GM23338 (cell line): ENCODE measurements around the gene BROX. TPM values are rescaled to one million over a fixed set of nuclear protein-coding genes. Genes with fewer than 3 reads are reported as not detected.

Experiments
- polyA plus RNA-seq: library from polyadenylated mRNA; unstranded; fragments of >200 nt; fragmentation: Nextera tagmentation; extraction: Ambion mirVana; gene quantifications from 2 replicates; pipeline ENCODE4 v1.2.1, GENCODE V29; 2016
- total RNA-seq: library from RNA; depleted of rRNA; stranded (reverse); fragments of >200 nt; shearing (Covaris generic); gene quantifications from 2 replicates; pipeline ENCODE4 v1.2.3, GENCODE V29; 2014; rRNA removed

BROX gene
- total and polyA plus RNA-seq, 2 experiments from 2014 or later, result 26.5 to 32.3 TPM

Other genes with a start within 250 kb of the BROX start
- 0.52 TPM in 1 of 2 replicates, not detected in the other for gene HHIPL2, start 164.5 kb upstream of the BROX start, total RNA-seq
- not detected in 2 replicates for gene HHIPL2, start 164.5 kb upstream of the BROX start, polyA plus RNA-seq
- 13.3 and 16.3 TPM in 2 replicates for gene TAF1A, start 122.6 kb upstream of the BROX start, total RNA-seq
- 5.5 and 5.7 TPM in 2 replicates for gene TAF1A, start 122.6 kb upstream of the BROX start, polyA plus RNA-seq
- 32.7 and 42.6 TPM in 2 replicates for gene MIA3, start 94.5 kb upstream of the BROX start, total RNA-seq
- gene MIA3, start 94.5 kb upstream of the BROX start, polyA plus RNA-seq, result 33.4 and 40.0 TPM in 2 replicates
- 103 and 132 TPM in 2 replicates for gene AIDA, start 73 bp upstream of the BROX start, total RNA-seq
- gene AIDA, start 73 bp upstream of the BROX start, polyA plus RNA-seq, result 49.5 and 51.1 TPM in 2 replicates
- not detected in 2 replicates for gene FAM177B, start 24.6 kb downstream of the BROX start, total RNA-seq
- not detected in 2 replicates for gene FAM177B, start 24.6 kb downstream of the BROX start, polyA plus RNA-seq
- gene DISP1, start 102.5 kb downstream of the BROX start, total RNA-seq, result 3.1 and 4.4 TPM in 2 replicates
- 2.4 and 2.7 TPM in 2 replicates for gene DISP1, start 102.5 kb downstream of the BROX start, polyA plus RNA-seq